ENCODE results near the gene KLHL1.

Gene KLHL1

GRCh38 chr13:69761581-69761980 lies 346.7 kb downstream of the KLHL1 start:
- POLR2A ChIA-PET: no interaction called here
- no peak overlapping the region for H3K27ac ChIP-seq (ENCODE audit: extremely low read depth, low read depth, low read length)
- no peak for TF ChIP-seq ZSCAN30 (tag by site-specific recombination; IDR thresholded peaks at IDR 0.05)
- TF ChIP-seq, protein P1, sequence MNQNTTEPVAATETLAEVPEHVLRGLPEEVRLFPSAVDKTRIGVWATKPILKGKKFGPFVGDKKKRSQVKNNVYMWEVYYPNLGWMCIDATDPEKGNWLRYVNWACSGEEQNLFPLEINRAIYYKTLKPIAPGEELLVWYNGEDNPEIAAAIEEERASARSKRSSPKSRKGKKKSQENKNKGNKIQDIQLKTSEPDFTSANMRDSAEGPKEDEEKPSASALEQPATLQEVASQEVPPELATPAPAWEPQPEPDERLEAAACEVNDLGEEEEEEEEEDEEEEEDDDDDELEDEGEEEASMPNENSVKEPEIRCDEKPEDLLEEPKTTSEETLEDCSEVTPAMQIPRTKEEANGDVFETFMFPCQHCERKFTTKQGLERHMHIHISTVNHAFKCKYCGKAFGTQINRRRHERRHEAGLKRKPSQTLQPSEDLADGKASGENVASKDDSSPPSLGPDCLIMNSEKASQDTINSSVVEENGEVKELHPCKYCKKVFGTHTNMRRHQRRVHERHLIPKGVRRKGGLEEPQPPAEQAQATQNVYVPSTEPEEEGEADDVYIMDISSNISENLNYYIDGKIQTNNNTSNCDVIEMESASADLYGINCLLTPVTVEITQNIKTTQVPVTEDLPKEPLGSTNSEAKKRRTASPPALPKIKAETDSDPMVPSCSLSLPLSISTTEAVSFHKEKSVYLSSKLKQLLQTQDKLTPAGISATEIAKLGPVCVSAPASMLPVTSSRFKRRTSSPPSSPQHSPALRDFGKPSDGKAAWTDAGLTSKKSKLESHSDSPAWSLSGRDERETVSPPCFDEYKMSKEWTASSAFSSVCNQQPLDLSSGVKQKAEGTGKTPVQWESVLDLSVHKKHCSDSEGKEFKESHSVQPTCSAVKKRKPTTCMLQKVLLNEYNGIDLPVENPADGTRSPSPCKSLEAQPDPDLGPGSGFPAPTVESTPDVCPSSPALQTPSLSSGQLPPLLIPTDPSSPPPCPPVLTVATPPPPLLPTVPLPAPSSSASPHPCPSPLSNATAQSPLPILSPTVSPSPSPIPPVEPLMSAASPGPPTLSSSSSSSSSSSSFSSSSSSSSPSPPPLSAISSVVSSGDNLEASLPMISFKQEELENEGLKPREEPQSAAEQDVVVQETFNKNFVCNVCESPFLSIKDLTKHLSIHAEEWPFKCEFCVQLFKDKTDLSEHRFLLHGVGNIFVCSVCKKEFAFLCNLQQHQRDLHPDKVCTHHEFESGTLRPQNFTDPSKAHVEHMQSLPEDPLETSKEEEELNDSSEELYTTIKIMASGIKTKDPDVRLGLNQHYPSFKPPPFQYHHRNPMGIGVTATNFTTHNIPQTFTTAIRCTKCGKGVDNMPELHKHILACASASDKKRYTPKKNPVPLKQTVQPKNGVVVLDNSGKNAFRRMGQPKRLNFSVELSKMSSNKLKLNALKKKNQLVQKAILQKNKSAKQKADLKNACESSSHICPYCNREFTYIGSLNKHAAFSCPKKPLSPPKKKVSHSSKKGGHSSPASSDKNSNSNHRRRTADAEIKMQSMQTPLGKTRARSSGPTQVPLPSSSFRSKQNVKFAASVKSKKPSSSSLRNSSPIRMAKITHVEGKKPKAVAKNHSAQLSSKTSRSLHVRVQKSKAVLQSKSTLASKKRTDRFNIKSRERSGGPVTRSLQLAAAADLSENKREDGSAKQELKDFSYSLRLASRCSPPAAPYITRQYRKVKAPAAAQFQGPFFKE (tag by site-specific recombination; IDR thresholded peaks at IDR 0.05; ENCODE audit: borderline replicate concordance): no peak
- TF ChIP-seq ZNF473 (tag by site-specific recombination; IDR thresholded peaks at IDR 0.05): no peak
- no peak for TF ChIP-seq ZXDB (tag by site-specific recombination; IDR thresholded peaks at IDR 0.05)
- no peak for TF ChIP-seq ZFP69B (tag by site-specific recombination; IDR thresholded peaks at IDR 0.05)
- no peak for TF ChIP-seq ZNF311 (tag by site-specific recombination; IDR thresholded peaks at IDR 0.05; ENCODE audit: borderline replicate concordance)
- no peak for TF ChIP-seq ZNF133 (tag by site-specific recombination; IDR thresholded peaks at IDR 0.05)
- no peak for TF ChIP-seq ZNF416 (tag by site-specific recombination; IDR thresholded peaks at IDR 0.05)
- no peak for TF ChIP-seq PRDM4 (tag by site-specific recombination; IDR thresholded peaks at IDR 0.05)
- no peak for TF ChIP-seq BCL6B (tag by site-specific recombination; IDR thresholded peaks at IDR 0.05)
- TF ChIP-seq ZNF561 (tag by site-specific recombination; IDR thresholded peaks at IDR 0.05; ENCODE audit: borderline replicate concordance): no peak
- TF ChIP-seq ZNF404 (tag by site-specific recombination; IDR thresholded peaks at IDR 0.05): no peak
- TF ChIP-seq KLF16 (tag by site-specific recombination; IDR thresholded peaks at IDR 0.05): no peak
- CTCF ChIA-PET: no interaction called here
- no peak overlapping the region for H3K4me3 ChIP-seq (ENCODE audit: low read depth, low read length)
- no peaks in the 10 kb centered on the region for H3K4me1 ChIP-seq (ENCODE audit: control insufficient read depth, insufficient read depth, low read length)
- no peaks in the 10 kb centered on the region for H3K36me3 ChIP-seq (ENCODE audit: control insufficient read depth in 2 of 2, insufficient read depth in 1 of 2, low read length in 2 of 2)
- H3K9me3 ChIP-seq (ENCODE audit: control insufficient read depth, insufficient read depth, low read depth, low read length): no peaks in the 10 kb centered on the region

- Histone ChIP-seq H3K4me3 (ENCODE audit: low read depth, low read length) (no peak overlapping the region), H3K36me3 (ENCODE audit: control insufficient read depth in 2 of 2, insufficient read depth in 1 of 2, low read length in 2 of 2) (no peaks in the 10 kb centered on the region), H3K27ac (ENCODE audit: extremely low read depth, low read depth, low read length) (no peak overlapping the region), H3K9me3 (ENCODE audit: control insufficient read depth, insufficient read depth, low read depth, low read length) (no peaks in the 10 kb centered on the region), H3K4me1 (ENCODE audit: control insufficient read depth, insufficient read depth, low read length) (no peaks in the 10 kb centered on the region)
- POLR2A ChIA-PET: no interaction called here
- no peak for TF ChIP-seq ZNF513 (tag by site-specific recombination; IDR thresholded peaks at IDR 0.05)
- no peak for TF ChIP-seq ZNF292 (tag by site-specific recombination; IDR thresholded peaks at IDR 0.05; ENCODE audit: borderline replicate concordance, low read depth)
- TF ChIP-seq ZBTB48 (tag by site-specific recombination; IDR thresholded peaks at IDR 0.05): no peak
- CTCF ChIA-PET: no interaction called here
Measured at GRCh38 chr13:69755101-69755500, 353.2 kb downstream of the KLHL1 start.

Data from HEK293 (cell line).